Measurements from ENCODE around the gene EFCAB6.

EFCAB6 gene

DNA sequence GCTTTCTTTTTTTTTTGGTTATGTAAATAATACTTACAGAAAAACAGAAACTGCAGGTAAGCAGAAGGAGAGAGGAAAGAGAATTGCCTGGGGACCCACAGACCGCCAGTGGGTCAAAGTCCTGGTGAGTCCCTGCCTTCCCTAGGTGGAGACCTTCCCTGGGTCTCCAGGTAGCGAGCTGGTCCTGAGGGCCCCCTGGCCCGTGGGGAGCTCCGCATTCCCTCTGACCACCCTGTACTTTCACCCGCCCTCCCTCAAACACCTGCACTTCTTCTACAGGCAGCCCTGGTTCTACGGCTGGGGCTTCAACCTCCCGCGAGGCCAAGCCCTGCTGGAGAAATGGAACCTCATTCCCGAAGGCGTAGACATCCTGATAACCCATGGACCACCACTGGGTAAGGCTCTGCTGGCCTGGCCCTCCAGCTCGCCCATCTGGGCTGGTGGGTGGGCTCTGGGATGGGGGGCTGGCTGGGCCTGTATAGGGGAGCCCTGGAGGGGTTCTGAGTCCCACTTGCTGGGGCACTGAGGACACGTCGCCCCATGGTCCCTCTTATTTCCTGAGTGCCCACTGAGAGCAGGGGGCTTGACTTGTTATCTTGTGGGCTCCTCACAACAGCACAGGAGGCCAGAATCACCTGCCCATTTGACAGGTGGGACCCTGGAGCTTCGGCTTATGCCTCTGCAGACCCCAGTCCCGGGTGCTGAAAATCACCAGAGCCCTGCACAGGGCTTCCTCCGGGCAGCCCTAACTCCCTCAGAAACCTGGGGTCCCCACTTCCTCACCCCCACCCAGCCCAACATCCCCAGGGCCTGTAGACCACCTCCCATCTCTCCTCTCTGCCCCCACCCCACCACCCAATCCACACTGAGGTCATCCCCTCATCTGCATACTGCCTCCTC lies 313.9 kb downstream of the EFCAB6 start:
- DNase-seq, result no peak

DNA sequence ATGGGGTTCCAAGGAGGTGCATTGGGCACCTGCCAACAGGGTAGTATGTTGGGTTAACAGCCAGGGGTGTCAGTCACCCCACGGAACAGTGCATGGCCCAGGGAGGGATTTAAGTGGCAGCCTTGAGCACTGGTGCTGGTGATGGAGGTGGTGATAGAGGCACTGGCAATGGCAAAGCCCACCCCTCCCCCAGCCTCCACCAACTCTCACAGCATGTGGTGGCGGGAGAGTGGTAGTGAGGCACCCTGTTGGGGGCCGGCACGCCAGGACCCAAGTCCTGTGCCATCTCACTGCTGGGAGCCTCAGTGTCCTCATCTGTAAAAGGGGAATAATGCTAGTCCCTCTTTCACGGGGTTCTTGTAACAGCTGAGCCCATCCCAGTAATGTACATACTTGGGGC lies 318.8 kb downstream of the EFCAB6 start:
- DNase-seq, result no peak

DNA sequence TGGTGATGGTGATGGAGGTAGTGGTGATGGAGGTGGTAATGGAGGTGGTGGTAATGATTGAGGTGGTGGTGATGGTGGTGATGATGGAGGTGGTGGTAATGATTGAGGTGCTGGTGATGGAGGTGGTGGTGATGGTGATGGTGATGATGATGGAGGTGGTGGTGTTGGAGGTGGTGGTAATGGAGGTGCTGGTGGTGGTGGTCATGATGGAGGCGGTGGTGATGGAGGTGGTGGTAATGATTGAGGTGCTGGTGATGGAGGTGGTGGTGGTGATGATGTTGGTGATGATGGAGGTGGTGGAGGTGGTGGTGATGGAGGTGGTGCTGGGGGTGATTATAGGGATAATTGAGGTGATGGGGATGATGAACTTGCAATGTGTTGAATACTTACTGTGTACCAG lies 320.4 kb downstream of the EFCAB6 start:
- no peak for DNase-seq

DNA sequence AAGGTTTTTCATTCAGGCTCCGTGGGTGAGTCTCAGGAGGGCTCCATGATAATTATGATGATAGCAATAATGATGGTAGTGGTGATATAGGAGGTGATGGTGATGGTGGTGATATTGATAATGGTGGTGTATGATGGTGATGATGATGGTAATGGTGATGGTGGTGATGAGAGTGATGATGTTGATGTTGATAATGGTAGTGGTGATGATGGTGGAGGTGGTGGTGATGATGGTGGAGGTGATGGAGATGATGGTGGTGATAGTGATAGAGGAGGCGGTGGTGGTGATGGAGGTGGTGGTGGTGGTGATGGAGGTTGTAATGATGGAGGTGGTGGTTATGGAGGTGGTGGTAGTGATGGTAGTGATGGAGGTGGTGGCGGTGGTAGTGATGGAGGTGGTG lies 320.9 kb downstream of the EFCAB6 start:
- no peak for DNase-seq

DNA sequence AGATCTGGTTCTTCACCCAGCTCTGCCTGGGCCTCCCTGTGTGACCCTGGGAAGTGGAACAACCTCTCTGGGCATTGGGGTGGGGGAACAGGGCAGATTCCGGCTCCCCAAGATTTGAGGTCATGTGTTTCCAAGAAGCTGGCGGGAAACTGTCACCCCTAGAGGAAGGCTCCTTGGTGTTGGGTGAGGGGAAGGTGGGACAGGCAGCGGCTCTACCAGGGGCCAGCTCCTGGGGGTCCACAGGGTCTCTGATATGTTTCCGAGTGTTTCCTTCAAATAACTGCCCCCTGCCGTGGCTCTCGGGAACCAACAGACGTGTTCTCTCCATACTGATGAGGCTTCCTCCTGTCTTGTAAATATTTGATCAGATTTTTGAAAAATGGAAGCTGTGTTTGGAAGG lies 321.8 kb downstream of the EFCAB6 start:
- peak; percentile 36 for DNase-seq

DNA sequence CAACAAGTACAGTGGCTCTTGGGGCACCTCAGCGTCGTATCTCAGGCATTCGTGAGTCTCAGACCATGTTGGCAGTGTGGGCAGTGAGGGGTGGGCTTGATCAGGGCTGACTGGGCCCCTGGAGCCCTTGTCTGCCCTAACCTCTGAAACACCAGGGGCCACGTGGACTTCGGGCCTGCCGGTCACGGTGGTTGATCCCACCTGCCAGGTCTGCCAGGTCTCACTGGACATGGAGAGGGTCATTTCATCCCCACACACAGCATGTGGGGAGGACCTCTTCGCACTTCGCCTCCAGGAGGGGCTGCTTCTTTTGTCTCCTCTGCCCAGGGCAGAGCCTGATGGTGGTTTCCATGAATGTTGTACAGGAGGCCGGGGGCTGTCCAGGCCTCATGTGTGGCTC lies 323.2 kb downstream of the EFCAB6 start:
- no peak for DNase-seq

DNA sequence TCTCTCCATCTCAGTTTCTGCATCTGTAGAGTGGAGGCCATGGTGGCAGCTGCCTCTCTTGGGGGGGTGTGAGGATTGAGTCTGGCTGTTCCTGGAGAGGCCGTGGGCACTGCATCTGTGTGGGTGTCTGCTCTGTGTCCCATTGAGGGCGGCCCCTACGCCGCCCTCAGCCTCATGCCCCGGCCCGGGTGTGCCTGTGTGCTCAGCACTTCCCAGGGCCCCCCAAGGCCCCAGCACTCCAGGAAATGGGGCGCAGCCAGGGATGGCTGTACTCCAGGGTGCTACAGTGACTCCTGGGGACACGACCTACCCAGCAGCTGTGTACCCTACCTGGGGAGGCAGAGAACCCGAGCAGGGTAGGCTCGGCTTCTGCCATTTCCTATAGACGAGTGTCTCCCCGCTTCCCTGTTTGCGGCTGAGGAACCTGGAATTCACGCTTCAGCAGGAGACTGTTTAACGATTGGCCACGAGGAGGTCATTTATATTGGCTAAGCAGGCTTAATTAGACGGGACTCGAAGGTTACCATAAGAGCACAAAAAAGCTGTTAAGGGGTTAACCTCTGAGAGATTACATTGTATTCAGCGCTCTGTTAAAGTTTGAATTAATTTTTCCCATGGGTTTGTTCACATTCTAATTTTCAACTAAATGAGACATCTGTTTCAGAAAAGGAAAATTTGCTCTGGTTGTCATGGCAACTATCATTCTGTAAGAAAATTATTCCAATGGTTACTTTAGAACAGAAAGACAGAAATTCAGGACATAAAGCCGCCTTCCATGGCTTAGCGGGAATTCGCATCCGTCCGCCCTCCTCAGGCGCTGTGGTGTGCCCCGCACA lies 323.9 kb downstream of the EFCAB6 start:
- no peak for DNase-seq

DNA sequence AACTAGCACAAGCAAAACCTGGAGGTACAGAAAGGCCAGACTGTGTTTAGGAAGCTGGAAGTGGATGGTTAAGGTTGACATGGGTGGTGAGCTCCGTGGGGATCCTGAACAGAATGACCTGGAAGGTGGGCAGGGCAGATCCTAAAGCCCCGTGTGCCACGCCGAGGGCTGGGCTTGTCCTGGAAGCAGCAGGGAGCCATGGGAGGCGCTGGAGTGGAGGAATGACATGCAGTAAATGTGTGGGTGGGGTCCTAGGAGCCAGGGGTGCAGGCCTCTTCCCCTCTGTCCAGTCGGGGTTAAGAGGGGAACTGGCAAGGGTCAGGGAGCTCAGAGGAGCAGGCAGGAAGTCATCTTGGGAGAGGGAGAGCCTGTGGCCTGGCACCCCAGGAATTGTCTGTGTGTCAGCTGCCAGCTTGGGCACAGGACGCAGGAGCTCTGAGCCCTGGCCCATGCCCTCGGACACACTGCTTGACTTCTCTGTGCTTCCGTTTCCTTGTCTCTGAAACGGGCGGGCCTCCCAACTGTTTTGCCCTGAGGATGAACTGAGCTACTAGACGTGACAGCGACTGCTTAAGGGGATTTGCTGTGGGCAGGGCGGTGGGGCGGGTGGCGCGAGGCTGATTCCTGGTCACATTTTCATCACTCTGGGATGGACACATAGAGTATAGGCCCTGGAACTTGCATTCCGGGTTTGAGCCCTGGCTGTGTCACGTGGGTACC lies 324.6 kb downstream of the EFCAB6 start:
- no peak for DNase-seq

DNA sequence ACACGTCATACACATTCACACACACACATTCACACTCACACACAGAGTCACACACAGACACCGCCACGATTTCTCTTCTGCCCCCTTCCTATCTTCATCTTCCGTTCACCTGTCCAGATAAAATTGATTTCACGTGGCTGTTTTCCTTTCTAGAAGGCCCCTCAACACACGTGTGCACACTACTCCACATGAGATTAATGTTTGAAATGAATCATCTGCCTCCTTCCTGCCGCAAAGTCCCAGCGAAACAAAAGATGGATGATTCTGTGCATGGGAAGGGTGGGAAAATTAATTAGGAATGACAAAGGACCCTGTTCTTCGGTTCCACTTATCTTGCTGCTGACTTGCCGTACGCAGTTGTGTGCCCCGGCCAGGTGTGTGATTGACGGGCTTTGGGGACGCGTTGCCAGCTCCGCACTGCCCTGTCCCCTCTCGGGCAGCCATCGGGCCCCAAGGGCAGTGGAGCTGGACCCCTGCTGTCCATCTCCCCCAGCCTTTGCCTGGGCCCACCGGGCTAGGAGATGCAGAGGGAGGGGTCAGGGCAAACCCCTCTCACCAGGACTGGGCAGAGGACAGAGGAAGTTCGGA lies 326.5 kb downstream of the EFCAB6 start:
- DNase-seq, result no peak

DNA sequence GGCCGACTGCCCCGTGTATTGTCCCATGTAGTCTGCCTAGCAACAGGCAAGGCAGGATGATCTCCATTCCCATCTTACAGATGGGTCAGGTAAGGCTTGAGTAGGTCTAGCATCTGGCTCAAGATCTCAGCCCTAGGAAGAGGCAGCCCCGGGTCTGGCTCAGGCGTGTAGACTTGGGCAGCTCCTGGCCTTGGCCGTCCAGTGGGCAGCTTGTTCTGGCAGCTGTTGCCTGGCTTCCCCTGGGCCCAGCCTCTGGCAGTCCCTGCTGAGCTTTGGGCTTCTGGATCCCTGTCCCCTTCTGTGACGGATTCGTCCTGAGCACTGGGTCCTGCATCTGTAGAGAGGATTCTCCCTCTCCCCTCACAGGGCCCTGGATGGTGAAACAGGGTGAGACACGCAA lies 327.9 kb downstream of the EFCAB6 start:
- no peak for DNase-seq

DNA sequence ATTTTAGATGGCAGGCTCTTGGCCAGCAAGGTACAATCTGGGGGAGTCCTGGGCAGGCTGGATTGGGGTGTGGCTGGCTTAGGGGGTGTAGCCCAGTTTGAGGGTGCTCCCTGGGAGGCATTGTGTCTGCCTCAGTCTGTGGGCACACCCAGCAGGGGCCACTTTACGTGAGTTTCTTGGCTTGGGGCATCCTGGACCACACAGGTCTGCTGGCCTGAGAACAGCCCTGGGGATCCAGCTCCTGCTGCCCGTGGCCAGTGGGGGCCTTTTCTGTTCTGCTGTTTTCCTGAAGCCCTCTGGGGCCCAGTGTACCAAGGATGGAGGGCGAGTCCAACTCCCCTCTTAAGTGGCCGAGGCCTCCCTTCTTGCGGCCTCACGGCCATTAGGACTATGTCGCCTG lies 328.4 kb downstream of the EFCAB6 start:
- no peak for DNase-seq

DNA sequence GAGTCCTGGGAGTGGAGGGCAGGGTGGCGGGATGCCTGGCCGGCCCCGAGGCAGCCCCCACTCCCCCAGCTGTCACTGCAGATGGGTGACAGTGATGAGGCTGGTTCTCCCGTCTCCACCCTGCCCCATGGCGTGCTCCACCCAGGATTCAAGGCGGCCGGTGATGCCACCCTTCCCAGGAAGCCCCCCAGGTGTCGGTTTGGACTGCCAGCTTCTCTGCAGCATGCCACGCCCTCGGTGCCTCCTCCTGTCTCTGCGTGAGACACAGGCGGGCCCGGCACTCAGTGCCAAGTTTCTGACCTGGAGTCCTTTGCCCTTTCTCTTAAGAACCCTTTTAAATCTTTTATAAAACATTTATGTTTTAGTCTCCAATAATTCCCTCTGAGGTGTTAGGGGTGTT lies 328.8 kb downstream of the EFCAB6 start:
- no peak for DNase-seq

DNA sequence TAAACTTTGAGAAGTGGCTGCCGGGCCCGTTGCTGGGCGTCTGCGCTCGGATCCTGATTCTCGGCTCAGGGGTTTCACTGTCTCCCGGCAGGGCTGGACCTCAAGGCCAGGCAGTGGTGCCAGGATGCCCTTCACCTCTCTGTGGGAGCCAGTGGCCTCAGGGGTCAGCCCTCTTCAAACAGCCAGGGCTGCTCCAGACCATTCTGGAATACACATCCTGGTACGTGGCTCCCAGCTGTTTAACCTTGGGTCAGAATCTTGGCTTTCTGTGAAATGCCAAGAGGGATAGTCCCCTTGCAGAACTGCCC lies 329.8 kb downstream of the EFCAB6 start:
- DNase-seq, result no peak

DNA sequence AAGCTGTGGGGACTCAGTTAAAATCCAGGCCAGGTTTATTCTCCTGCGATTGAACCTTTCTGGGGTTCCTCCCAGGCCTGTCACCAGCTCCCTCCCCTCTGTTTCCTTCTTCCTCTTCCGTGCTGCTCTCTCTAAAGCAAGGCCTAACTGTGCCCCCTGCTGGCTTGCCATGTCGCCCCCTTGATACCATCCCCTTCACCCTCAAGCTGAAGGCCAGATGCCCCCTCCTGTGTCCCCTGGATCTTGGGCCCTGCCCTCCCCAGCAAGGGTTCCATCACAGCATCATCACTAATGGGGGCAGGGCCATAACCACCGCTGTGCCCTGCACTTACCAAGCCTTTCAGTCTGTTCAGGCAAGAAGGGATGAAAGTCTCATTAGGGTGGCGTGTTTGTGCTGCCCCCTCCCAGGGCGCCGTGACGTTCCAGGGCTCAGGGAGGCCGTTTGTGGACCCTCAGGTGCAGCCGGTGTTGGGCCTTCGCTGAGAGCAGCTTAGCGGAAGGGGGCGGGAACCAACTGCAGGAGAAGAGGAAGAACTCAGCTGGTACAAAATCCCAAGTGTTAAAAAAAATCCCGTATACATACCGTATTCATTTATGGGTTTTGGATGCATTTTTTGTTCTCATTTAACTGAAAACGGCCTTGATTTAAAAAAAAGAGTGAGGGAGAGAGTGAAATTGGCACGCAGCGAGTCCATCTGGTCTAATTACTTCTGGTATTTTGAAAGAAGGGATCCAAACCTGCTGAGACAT lies 330.4 kb downstream of the EFCAB6 start:
- DNase-seq, result peak; percentile 54

DNA sequence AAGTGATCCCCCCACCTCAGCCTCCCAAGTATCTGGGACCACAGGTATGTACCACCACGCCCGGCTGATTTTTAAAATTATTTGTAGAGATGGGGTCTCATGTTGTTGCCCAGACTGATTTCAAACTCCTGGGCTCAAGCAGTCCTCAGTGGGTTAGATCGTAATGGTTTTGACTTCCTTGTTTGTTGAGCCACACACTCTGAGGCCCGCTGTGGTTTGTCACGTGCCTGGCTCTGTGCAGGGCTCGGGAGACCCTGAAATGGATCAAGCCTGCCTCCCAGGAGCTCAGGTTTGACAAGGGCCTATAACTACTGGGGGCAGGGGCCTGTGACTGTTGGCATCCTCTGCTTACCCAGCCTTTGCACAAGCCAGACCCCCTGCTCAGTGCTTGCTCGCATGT lies 332.1 kb downstream of the EFCAB6 start:
- DNase-seq, result no peak

DNA sequence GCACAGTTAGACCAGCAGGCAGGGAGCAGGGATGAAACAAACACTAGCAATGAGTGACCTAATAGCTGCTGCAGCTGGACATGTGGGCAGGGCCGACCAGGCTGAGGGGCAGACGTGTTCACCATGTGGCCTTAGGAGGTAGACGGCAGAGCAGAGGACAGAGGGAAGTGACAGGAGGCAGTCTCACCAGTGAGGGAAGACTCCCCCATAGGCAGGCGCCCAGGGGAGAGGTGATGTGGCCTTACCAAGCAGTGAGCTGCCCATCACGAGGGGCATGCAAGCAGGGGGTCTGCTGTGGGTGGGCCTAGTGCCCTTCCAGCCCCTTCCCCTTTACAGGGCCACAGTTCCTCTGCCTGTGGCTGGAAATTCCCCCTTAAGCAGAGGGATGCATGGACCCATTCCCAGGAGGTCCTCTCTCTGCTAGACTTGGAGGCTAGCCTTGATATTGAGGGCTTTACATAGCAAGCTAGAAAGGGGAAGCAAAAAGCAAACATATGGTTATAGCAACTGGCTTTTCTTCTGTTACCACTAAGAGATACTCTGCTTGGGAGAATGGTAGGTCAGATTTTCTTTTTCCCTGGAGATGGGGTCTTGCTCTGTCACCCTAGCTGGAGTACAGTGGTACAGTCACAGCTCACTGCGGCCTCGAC lies 332.7 kb downstream of the EFCAB6 start:
- DNase-seq, result no peak

All from NCI-H69 (cell line).